D721Med (cell line): Measurements from ENCODE around the gene PXK.
"Not testable (repeated sequence)": the region's sequence is repeated elsewhere in the genome, so short reads cannot be mapped to it uniquely, and the experiment has no call there.

Experiments
- DNase-seq: peaks from one replicate; pipeline ENCODE4 v3.0.0; 2011; ENCODE audit warnings: low spot score; ENCODE audit not compliant: insufficient read length
- FAIRE-seq: peaks from 2 replicates; lab custom pipeline; 2011; peaks lifted over from hg19 to GRCh38; lab: Jason Lieb, UNC
- TF ChIP-seq, protein P1 (sequence below): IDR thresholded peaks from 2 replicates; pipeline ENCODE4 v1.5.1; 2012; ENCODE audit warnings: mild to moderate bottlenecking, control low read depth; ENCODE audit not compliant: insufficient read depth; ENCODE audit errors: missing control alignments

Gene PXK

GRCh38 chr3:58336135-58336882 is 3.6 kb downstream of the PXK start:
- DNase-seq (no peak), FAIRE-seq (no peak)
- TF ChIP-seq, protein P1, sequence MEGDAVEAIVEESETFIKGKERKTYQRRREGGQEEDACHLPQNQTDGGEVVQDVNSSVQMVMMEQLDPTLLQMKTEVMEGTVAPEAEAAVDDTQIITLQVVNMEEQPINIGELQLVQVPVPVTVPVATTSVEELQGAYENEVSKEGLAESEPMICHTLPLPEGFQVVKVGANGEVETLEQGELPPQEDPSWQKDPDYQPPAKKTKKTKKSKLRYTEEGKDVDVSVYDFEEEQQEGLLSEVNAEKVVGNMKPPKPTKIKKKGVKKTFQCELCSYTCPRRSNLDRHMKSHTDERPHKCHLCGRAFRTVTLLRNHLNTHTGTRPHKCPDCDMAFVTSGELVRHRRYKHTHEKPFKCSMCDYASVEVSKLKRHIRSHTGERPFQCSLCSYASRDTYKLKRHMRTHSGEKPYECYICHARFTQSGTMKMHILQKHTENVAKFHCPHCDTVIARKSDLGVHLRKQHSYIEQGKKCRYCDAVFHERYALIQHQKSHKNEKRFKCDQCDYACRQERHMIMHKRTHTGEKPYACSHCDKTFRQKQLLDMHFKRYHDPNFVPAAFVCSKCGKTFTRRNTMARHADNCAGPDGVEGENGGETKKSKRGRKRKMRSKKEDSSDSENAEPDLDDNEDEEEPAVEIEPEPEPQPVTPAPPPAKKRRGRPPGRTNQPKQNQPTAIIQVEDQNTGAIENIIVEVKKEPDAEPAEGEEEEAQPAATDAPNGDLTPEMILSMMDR = no peak

DNA sequence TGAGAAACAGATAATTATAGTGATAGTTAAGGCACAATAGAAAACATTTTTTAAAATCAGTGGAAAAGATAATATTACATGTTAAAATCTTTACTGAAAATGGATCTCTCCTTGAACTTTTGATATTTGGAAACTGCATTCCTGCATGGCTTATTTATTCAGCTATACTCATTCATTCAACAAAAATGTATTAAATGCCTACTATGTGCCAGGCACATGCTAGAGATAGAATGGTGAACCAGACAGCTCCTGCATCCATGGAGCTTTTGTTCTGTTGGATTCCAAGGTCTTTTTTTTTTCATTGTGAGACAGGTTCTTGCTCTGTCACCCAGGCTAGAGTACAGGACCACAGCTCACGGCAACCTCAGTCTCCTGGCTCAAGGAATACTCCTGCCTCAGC is 4.5 kb downstream of the PXK start:
- TF ChIP-seq, protein P1 = no peak
- DNase-seq = no peak
- FAIRE-seq = no peak

GRCh38 chr3:58339146-58339545 is 6.5 kb downstream of the PXK start:
- not testable (repeated sequence) for DNase-seq, FAIRE-seq

- no peak for DNase-seq
- FAIRE-seq = no peak
- TF ChIP-seq, protein P1 = no peak
Measured at GRCh38 chr3:58340594-58341244, 8.0 kb downstream of the PXK start.

DNA sequence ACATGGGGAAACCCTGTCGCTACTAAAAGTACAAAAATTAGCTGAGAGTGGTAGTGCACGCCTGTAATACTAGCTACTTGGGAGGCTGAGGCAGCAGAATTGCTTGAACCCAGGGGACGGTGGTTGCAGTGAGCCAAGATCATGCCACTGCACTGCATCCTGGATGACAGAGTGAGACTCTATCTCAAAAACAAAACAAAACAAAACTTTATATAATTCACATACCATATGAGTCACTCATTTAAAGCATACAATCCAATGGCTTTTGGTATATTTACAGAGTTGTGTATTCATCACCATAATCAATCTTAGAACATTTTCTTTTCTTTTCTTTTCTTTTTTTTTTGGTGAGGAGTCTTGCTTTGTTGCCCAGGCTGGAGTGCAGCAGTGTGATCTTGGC is 8.7 kb downstream of the PXK start:
- FAIRE-seq (no peak), DNase-seq (no peak)
- TF ChIP-seq, protein P1 = no peak

DNA sequence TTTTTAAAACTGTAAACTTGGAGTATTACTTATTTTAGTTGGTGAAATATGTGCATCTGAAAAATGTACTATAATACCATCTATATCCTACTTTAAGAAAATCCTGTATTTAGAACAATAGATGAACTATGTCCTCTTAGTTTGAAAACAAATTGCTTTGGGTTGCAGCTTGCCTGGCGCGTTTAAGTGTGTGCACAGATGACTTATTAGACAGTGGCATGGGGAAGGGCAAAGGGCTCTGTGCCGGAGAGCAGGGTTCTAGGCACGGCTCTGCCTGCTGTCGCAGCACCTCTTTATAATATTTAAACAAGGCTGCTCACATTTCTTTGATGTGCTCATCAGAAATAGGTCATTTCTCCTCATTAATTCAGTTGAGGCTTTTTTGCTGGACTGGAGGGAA is 10.0 kb downstream of the PXK start:
- no peak for FAIRE-seq
- no peak for DNase-seq
- TF ChIP-seq, protein P1 = no peak

DNA sequence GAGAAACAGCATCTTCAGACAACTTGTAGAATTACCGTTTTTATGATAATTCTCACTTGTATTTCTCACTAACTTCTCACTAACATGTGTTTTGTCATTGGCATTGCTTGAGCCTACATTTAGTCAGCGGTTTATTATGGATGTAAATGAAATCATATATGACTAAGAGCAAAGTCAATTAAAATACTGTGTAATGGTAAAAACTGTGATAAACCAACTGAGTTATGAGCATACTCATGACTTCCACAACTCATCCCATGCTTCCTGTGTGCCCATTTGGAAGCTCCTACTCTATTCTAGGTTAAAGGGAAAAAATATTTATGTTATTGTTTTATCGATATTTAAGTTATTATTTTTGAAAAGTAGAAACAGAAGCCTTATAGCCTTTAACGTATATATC is 12.8 kb downstream of the PXK start:
- no peak for FAIRE-seq
- TF ChIP-seq, protein P1 = no peak

More for the DNA sequence above, 12.8 kb downstream of the PXK start:
- no peak for DNase-seq
